Neutrophil (primary cell): Measurements from ENCODE around the gene UNC80.

ENCODE experiments used
- H3K27ac ChIP-seq: fragments of 200-600 bp; sonication (generic); 2 replicates; pipeline ENCODE4 v1.5.1; 2016; ENCODE audit warnings: mild to moderate bottlenecking, moderate library complexity
- H3K27me3 ChIP-seq: fragments of 200-600 bp; sonication (generic); 2 replicates; pipeline ENCODE4 v1.6.0; 2016; ENCODE audit warnings: mild to moderate bottlenecking
- H3K36me3 ChIP-seq: fragments of 200-600 bp; sonication (generic); 2 replicates; pipeline ENCODE4 v1.5.1; 2017
- H3K4me1 ChIP-seq, 2 experiments: fragments of 200-600 bp in 1 of 2; sonication (generic) in 1 of 2; 1 replicate in 1 of 2; 2 replicates in 1 of 2; pipeline versions ENCODE4 v1.5.1 to v1.6.1; 2013 to 2016; ENCODE audit warnings: low read depth in 1 of 2, low read length in 1 of 2, mild to moderate bottlenecking in 1 of 2, moderate library complexity in 1 of 2; ENCODE audit not compliant: control insufficient read depth in 1 of 2, insufficient read depth in 1 of 2
- H3K4me3 ChIP-seq, 2 experiments: fragments of 200-600 bp in 1 of 2; sonication (generic) in 1 of 2; 1 replicate in 1 of 2; 2 replicates in 1 of 2; pipeline ENCODE4 v1.5.1; 2013 to 2016; ENCODE audit warnings: low read depth in 1 of 2, low read length in 1 of 2, mild to moderate bottlenecking in 1 of 2, moderate library complexity in 1 of 2
- H3K9me3 ChIP-seq: fragments of 200-600 bp; sonication (generic); 2 replicates; pipeline ENCODE4 v1.5.1; 2016
- CTCF ChIP-seq: fragments of 200-600 bp; sonication (generic); IDR thresholded peaks from 2 replicates; pipeline ENCODE4 v1.5.1; 2016; ENCODE audit warnings: antibody characterized with exemption

The UNC80 gene

GRCh38 chr2:209965723-209966122 lies 194.1 kb downstream of the UNC80 start:
- no peak for TF ChIP-seq CTCF
- H3K4me1 ChIP-seq, result no peaks in the 10 kb centered on the region
- H3K27ac ChIP-seq, result no peak overlapping the region
- no peak overlapping the region for H3K4me3 ChIP-seq
- H3K27me3 ChIP-seq, result peaks cover 5% of the 10 kb centered on the region
- H3K9me3 ChIP-seq, result no peaks in the 10 kb centered on the region
- no peaks in the 10 kb centered on the region for H3K36me3 ChIP-seq

GRCh38 chr2:209969692-209970091 lies 198.1 kb downstream of the UNC80 start:
- H3K4me3 ChIP-seq, result no peak overlapping the region
- no peaks in the 10 kb centered on the region for H3K4me1 ChIP-seq
- H3K36me3 ChIP-seq, result no peaks in the 10 kb centered on the region
- H3K27ac ChIP-seq, result no peak overlapping the region
- no peaks in the 10 kb centered on the region for H3K9me3 ChIP-seq
- peaks cover 26% of the 10 kb centered on the region for H3K27me3 ChIP-seq
- no peak for TF ChIP-seq CTCF

DNA sequence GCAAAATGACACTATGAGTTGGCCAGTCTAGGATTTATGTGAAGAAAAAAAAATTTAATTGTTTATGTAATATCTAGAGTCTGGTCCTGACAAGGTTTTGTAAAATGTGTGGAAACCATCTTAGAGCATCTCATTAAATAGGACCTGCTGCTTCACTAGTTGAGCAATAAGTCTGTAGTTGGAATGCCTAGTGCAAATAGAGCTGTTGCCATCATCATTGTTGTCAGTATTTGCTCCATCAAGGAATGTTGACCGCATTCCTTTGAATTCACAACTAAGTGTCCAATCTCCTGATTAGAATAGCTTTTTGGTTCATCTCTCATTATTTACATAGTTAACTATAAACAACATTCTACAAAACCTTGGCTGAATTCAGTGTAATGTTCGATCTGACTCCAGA lies 198.6 kb downstream of the UNC80 start:
- Histone ChIP-seq H3K36me3 (no peaks in the 10 kb centered on the region), H3K4me1 (no peaks in the 10 kb centered on the region), H3K9me3 (no peaks in the 10 kb centered on the region), H3K27me3 (peaks cover 26% of the 10 kb centered on the region), H3K27ac (no peak overlapping the region), H3K4me3 (no peak overlapping the region)
- TF ChIP-seq CTCF, result no peak

GRCh38 chr2:209970711-209971110 lies 199.1 kb downstream of the UNC80 start:
- no peak overlapping the region for H3K4me3 ChIP-seq
- H3K36me3 ChIP-seq, result no peaks in the 10 kb centered on the region
- H3K27ac ChIP-seq, result no peak overlapping the region
- H3K4me1 ChIP-seq, result no peaks in the 10 kb centered on the region
- H3K27me3 ChIP-seq, result peaks cover 26% of the 10 kb centered on the region
- no peak for TF ChIP-seq CTCF
- H3K9me3 ChIP-seq, result no peaks in the 10 kb centered on the region

DNA sequence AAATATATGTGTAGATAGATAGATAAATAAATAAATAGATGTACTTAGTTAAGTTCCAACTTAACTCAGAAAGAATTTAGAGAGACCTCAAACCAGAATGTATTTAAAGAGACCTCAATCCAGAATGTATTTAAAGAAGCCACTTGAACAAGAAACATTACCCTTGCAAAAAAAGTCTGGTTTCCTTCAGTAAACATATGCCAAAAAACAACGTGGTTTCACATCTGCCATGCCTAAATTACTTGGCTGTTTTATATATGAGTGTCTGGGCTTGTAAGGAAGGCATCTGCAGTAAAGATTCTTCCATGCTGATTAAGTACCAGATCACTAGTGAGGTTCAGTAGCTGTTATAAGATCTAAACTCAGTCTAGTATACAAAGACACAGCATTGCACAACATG lies 201.7 kb downstream of the UNC80 start:
- no peak overlapping the region for H3K27ac ChIP-seq
- H3K4me1 ChIP-seq, result no peaks in the 10 kb centered on the region
- H3K36me3 ChIP-seq, result no peaks in the 10 kb centered on the region
- peaks cover 26% of the 10 kb centered on the region for H3K27me3 ChIP-seq
- no peaks in the 10 kb centered on the region for H3K9me3 ChIP-seq
- no peak for TF ChIP-seq CTCF
- H3K4me3 ChIP-seq, result no peak overlapping the region

DNA sequence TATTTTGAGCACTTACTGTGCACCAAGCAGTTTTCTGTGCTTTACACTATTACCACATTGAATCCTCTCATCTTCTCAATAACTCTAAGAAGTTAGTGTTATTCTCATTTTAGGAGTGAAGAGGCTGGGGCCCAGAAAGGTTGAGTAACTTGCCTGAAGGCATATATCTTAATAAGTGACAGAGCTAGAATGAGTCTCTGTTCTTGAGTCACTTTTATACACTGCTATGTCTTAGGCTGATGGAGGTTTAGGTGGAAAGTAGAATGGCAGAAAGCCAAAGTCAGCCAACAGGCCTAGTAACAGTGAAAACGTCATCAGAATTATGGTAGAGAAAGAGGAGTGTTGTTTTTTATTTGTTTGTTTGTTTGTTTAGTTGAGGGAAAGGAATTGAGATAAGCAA lies 202.9 kb downstream of the UNC80 start:
- H3K27ac ChIP-seq, result no peak overlapping the region
- TF ChIP-seq CTCF, result no peak
- H3K4me3 ChIP-seq, result no peak overlapping the region
- no peaks in the 10 kb centered on the region for H3K36me3 ChIP-seq
- peaks cover 26% of the 10 kb centered on the region for H3K27me3 ChIP-seq
- no peaks in the 10 kb centered on the region for H3K9me3 ChIP-seq
- no peaks in the 10 kb centered on the region for H3K4me1 ChIP-seq
